Stimulated activated CD4-positive, alpha-beta T cell treated with anti-CD3 and anti-CD28 coated beads, TNF-alpha, amount 100 ng/mL, for 48 hours (primary cell): Measurements from ENCODE around the gene LDHB.
"Not testable (repeated sequence)": the region's sequence is repeated elsewhere in the genome, so short reads cannot be mapped to it uniquely, and the experiment has no call there.

ENCODE experiments used
- DNase-seq, 3 donors: peaks; one replicate each; pipeline ENCODE4 v3.0.0-alpha.2; 2020; ENCODE audit warnings: low read depth in 3 of 3

The LDHB gene

GRCh38 chr12:21608196-21608595 is 49.4 kb downstream of the LDHB start:
- DNase-seq, result no peak

GRCh38 chr12:21607701-21608100 is 49.9 kb downstream of the LDHB start:
- DNase-seq, result no peak

GRCh38 chr12:21606175-21606574 is 51.5 kb downstream of the LDHB start:
- DNase-seq, result no peak

GRCh38 chr12:21604245-21605101 is 53.2 kb downstream of the LDHB start, which contains the start of gene GYS2:
Gene GYS2, minus strand, starts transcription at chr12:21604847. Its CDS starts 255 bp downstream, at chr12:21604592.
- DNase-seq, result no peak

- no peak for DNase-seq
These were observed 54.9 kb downstream of the LDHB start for GRCh38 chr12:21602774-21603173.

GRCh38 chr12:21600196-21600595 is 57.4 kb downstream of the LDHB start:
- no peak for DNase-seq

GRCh38 chr12:21599143-21599999 is 58.3 kb downstream of the LDHB start:
- DNase-seq, result no peak

GRCh38 chr12:21598651-21599050 is 59.0 kb downstream of the LDHB start:
- no peak for DNase-seq

- not testable (repeated sequence) for DNase-seq
These were observed 62.3 kb downstream of the LDHB start for GRCh38 chr12:21595356-21595755.

GRCh38 chr12:21585485-21585884 is 72.2 kb downstream of the LDHB start:
- DNase-seq, result no peak
